HEK293T (cell line): ENCODE measurements around the gene TLX2.

Experiments
- CTCF ChIA-PET: fragments of 350-600 bp; formaldehyde crosslinking; extraction: SDS; loops from one replicate; lab custom pipeline; 2021; ENCODE audit warnings: antibody characterized with exemption, inconsistent platforms; lab: Yijun Ruan, JAX
- POLR2A ChIA-PET: fragments of 350-600 bp; formaldehyde crosslinking; extraction: SDS; loops from one replicate; lab custom pipeline; 2020; ENCODE audit warnings: antibody characterized with exemption, inconsistent platforms; lab: Yijun Ruan, JAX
- DNase-seq: peaks from one replicate; pipeline ENCODE4 v3.0.0; 2012; ENCODE audit warnings: mixed read lengths; ENCODE audit errors: extremely low spot score
- ARNT ChIP-seq: fragments of 450-650 bp; IDR thresholded peaks from 2 replicates; pipeline ENCODE4 v1.6.1; 2017; ENCODE audit warnings: mild to moderate bottlenecking
- BHLHE40 ChIP-seq: fragments of 450-650 bp; IDR thresholded peaks from 2 replicates; pipeline ENCODE4 v1.6.1; 2016; ENCODE audit warnings: mild to moderate bottlenecking, moderate library complexity, borderline replicate concordance
- CTBP1 ChIP-seq: fragments of 450-650 bp; IDR thresholded peaks from 2 replicates; pipeline ENCODE4 v1.6.1; 2016; ENCODE audit warnings: borderline replicate concordance
- ELF4 ChIP-seq: fragments of 450-650 bp; IDR thresholded peaks from 2 replicates; pipeline ENCODE4 v1.6.1; 2017; ENCODE audit warnings: antibody characterized with exemption
- FOXA1 ChIP-seq: fragments of 450-650 bp; IDR thresholded peaks from 2 replicates; pipeline ENCODE4 v1.6.1; 2016; ENCODE audit warnings: mild to moderate bottlenecking
- FOXK2 ChIP-seq: fragments of 450-650 bp; IDR thresholded peaks from 2 replicates; pipeline ENCODE4 v1.6.1; 2016; ENCODE audit warnings: mild to moderate bottlenecking
- FOXM1 ChIP-seq: fragments of 450-650 bp; IDR thresholded peaks from 2 replicates; pipeline ENCODE4 v1.6.1; 2017; ENCODE audit warnings: mild to moderate bottlenecking, borderline replicate concordance
- HDGF ChIP-seq: fragments of 450-650 bp; IDR thresholded peaks from 2 replicates; pipeline ENCODE4 v1.6.1; 2017; ENCODE audit warnings: antibody characterized with exemption, borderline replicate concordance
- L3MBTL2 ChIP-seq: fragments of 450-650 bp; conservative IDR thresholded peaks from 2 replicates; pipeline ENCODE4 v1.6.1; 2016; ENCODE audit warnings: mild to moderate bottlenecking
- LEF1 ChIP-seq: fragments of 450-650 bp; IDR thresholded peaks from 2 replicates; pipeline ENCODE4 v1.6.1; 2017; ENCODE audit warnings: mild to moderate bottlenecking, borderline replicate concordance
- NFRKB ChIP-seq: fragments of 450-650 bp; IDR thresholded peaks from 2 replicates; pipeline ENCODE4 v1.6.1; 2016; ENCODE audit warnings: mild to moderate bottlenecking, moderate library complexity
- PKNOX1 ChIP-seq: fragments of 450-650 bp; IDR thresholded peaks from 2 replicates; pipeline ENCODE4 v1.6.1; 2016
- SP1 ChIP-seq: fragments of 450-650 bp; IDR thresholded peaks from 2 replicates; pipeline ENCODE4 v1.6.1; 2017
- SUZ12 ChIP-seq: fragments of 450-650 bp; IDR thresholded peaks from 2 replicates; pipeline ENCODE4 v1.6.1; 2016; ENCODE audit warnings: mild to moderate bottlenecking
- TARDBP ChIP-seq: fragments of 450-650 bp; IDR thresholded peaks from 2 replicates; pipeline ENCODE4 v1.6.1; 2016
- ZNF384 ChIP-seq: fragments of 450-650 bp; IDR thresholded peaks from 2 replicates; pipeline ENCODE4 v1.6.1; 2016

The TLX2 gene

DNA sequence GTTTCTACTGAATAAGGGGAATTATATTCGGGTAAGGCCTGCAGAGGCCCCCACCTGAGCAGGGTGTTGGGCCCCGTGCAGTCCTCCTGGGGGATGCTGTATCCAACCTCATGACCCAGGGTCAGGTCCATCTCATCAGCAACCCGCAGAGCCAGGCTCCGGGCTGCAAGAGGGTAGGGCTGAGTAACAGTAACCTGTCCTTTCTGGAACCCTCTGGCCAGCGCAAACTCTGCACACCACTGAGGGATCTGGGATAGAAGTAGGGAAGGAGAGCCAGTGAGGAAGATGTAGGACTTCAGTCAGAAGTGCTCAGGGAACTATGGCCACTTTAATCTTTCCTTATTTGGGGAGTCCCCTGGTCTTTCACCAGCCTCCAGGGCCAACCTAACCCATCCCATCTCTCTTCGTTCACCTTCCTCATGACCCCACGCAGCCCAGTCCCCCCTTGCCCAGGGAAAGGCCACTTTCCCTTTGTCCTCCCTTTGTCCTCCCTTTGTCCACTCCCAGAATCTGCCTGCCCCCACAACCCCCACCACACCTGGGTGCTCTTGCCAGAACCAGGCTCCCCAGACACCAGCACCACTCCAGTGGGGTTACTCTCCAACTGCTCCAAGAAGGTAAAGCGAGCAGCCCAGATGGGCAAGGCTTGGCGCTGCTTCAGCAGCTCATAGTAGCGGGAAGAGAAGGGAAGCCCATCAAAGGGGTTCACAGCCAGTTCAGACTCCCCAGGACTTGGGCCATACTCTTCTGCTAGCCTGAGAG lies 10.9 kb downstream of the TLX2 start:
- POLR2A ChIA-PET: interaction anchor here (8.4 kb wide), 1 partner anchor 17 kb away, joined by 70 read pairs; the partner anchor contains the start of gene PCGF1
- CTCF ChIA-PET: no interaction called here
- no peak for TF ChIP-seq ARNT
- no peak for TF ChIP-seq NFRKB
- no peak for TF ChIP-seq BHLHE40
- no peak for TF ChIP-seq FOXA1
- TF ChIP-seq L3MBTL2: no peak
- DNase-seq: no peak

DNA sequence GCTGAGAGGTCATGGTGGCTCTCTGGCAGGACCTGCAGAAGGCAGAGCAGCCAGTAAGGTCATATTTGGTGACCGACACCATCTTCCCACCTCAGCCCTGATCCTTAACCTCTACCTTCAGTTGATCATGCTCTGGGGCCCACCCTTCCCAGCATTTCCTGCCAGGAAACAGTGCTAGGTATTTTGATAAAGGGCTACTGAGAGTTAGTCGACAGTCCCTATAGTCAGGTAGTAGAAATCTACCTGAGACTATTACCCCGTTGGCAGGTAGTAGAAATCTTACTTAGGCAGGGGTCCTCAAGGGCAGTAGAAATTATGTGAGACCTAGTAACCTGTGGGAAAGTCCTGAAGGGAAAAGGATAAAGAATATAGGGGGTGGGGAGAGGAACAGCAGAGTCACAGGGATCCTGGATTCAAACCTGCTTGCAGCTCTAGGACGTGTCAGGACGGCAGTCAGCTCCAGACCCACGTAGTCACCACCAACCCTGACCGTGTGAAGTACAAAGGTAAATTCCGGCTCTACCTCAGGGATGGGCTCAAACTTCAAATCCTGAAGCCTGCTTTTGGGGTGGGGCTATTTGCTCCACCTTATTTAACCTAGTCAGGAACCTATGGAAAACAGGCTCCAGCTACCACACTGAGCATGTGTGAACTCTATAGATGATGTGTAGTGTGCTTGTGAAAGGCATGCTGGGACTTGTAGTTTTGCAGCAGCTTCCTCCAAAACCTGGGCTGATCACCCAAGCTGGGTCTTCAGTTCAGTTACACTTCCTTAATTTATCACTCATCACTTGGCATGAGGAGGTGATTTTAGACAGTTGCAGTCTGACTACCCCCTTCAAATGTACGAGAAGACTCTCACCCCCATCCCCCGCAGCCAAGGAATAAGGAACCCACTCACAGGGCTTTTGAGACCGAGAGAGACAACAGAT lies 11.7 kb downstream of the TLX2 start, which contains the start of gene DQX1:
Gene DQX1 (minus strand): TSS at position 515 of the 932 bp plus-strand sequence. CDS start 502 bp downstream, at position 13.
- TF ChIP-seq ARNT: no peak
- TF ChIP-seq ZNF384: no peak
- no peak for TF ChIP-seq FOXK2
- no peak for TF ChIP-seq HDGF
- TF ChIP-seq LEF1: no peak
- no peak for TF ChIP-seq BHLHE40
- no peak for TF ChIP-seq SP1
- no peak for TF ChIP-seq ELF4
- no peak for TF ChIP-seq NFRKB
- no peak for TF ChIP-seq TARDBP
- no peak for TF ChIP-seq SUZ12
- no peak for TF ChIP-seq CTBP1
- TF ChIP-seq FOXA1: no peak
- no peak for TF ChIP-seq FOXM1
- ChIA-PET POLR2A (interaction anchor here (1.3 to 8.4 kb wide), 2 partner anchors 18 to 44 kb away, joined by 3 to 70 read pairs; partner anchors contain the start of gene PCGF1), CTCF (interaction anchor here (1.0 kb wide), 1 partner anchor 63 kb away, joined by 3 read pairs; no protein-coding TSS in a partner anchor)
- peak; percentile 51 for DNase-seq

DNA sequence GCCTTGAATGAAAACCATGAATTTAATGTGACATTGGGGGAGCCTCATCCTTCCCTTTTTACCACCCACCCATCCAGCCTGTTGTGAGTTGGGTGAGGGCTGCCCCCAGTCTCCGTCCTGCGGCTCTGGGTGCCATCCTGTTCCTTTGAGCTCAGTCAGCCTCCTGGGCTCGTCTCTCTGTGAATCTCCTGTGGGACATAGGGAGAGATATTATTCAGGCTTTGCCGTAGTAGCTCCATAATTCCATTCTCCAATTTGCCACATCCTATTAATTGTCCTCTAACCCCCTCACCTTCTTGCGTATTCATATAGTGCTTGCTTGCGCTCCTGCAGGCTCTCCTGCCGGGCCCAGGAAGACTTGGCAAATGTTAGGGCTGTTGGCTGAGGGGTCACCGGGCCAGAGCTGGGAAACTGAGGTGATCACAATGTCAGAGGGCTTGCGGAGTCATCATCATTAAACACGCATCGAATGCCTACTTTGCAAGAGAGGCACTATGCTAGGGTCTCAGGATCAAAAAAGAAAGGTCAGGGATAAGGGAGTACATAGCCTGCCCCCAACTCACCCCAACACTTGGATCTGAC lies 12.5 kb downstream of the TLX2 start:
- TF ChIP-seq ZNF384 (no peak), L3MBTL2 (no peak), CTBP1 (no peak), SUZ12 (no peak), LEF1 (no peak), HDGF (no peak), TARDBP (no peak), SP1 (no peak), ARNT (no peak), ELF4 (no peak), FOXA1 (no peak), FOXM1 (no peak), FOXK2 (no peak), BHLHE40 (no peak)
- CTCF ChIA-PET: interaction anchor here (1.0 kb wide), 1 partner anchor 62 kb away, joined by 3 read pairs; no protein-coding TSS in a partner anchor
- DNase-seq: no peak
- POLR2A ChIA-PET: interaction anchor here (1.1 to 8.4 kb wide), 3 partner anchors 17 to 44 kb away, joined by 3 to 70 read pairs (median 3); partner anchors contain the start of gene PCGF1

- no peak for TF ChIP-seq TARDBP
- no peak for TF ChIP-seq ZNF384
- no peak for TF ChIP-seq ARNT
- no peak for TF ChIP-seq ELF4
- no peak for TF ChIP-seq PKNOX1
- no peak for TF ChIP-seq L3MBTL2
- TF ChIP-seq SP1: no peak
- TF ChIP-seq SUZ12: no peak
- no peak for TF ChIP-seq BHLHE40
- TF ChIP-seq FOXM1: no peak
- TF ChIP-seq HDGF: no peak
- TF ChIP-seq FOXA1: no peak
- TF ChIP-seq LEF1: no peak
- no peak for TF ChIP-seq FOXK2
- no peak for TF ChIP-seq CTBP1
- POLR2A ChIA-PET: interaction anchor here (1.1 to 8.4 kb wide), 2 partner anchors 16 to 20 kb away, joined by 3 to 70 read pairs; partner anchors contain the start of gene PCGF1
- CTCF ChIA-PET: no interaction called here
- no peak for DNase-seq
Measured at GRCh38 chr2:74527741-74528140, 13.5 kb downstream of the TLX2 start.

- POLR2A ChIA-PET: interaction anchor here (1.1 to 8.4 kb wide), 12 partner anchors 9 to 137 kb away, joined by 3 to 70 read pairs (median 4); partner anchors contain the start of genes CCDC142, INO80B, MRPL53 and PCGF1
- DNase-seq: no peak
- CTCF ChIA-PET: no interaction called here
- TF ChIP-seq ARNT (no peak), LEF1 (no peak), ELF4 (no peak), NFRKB (no peak), SUZ12 (no peak)
Measured at GRCh38 chr2:74528600-74529356, 14.5 kb downstream of the TLX2 start.
